Ovary (tissue), 9 donors: Measurements from ENCODE around the gene STRADB. TPM values are rescaled to one million over a fixed set of nuclear protein-coding genes. Genes with fewer than 3 reads are reported as not detected.

Experiments used
- DNase-seq, 5 donors: peaks; one replicate each; pipeline ENCODE4 v3.0.0-alpha.2; 2019 to 2020
- H3K27ac ChIP-seq, 2 donors: fragments of 200-600 bp; one replicate each; pipeline versions ENCODE4 v1.5.1 to v1.8.0; 2019 to 2022
- H3K27me3 ChIP-seq: fragments of 200-600 bp; one replicate; pipeline ENCODE4 v1.8.0; 2022
- H3K36me3 ChIP-seq: fragments of 200-600 bp; sonication (generic); one replicate; pipeline ENCODE4 v1.5.1; 2019
- H3K4me1 ChIP-seq: one replicate; pipeline ENCODE4 v1.8.1; 2013; ENCODE audit warnings: mild to moderate bottlenecking, moderate library complexity; ENCODE audit not compliant: insufficient read depth
- H3K4me3 ChIP-seq: fragments of 200-600 bp; sonication (generic); one replicate; pipeline ENCODE4 v1.5.1; 2017
- H3K9me3 ChIP-seq, 2 donors: fragments of 200-600 bp in 1 of 2; sonication (generic) in 1 of 2; one replicate each; pipeline versions ENCODE4 v1.5.1 to v1.8.1; 2013 to 2019; ENCODE audit warnings: mild to moderate bottlenecking in 1 of 2, moderate library complexity in 1 of 2
- EP300 ChIP-seq: sonication (generic); formaldehyde crosslinking; IDR thresholded peaks from one replicate; pipeline ENCODE4 v1.6.1; 2017; ENCODE audit warnings: antibody characterized with exemption
- POLR2A ChIP-seq: fragments of 450-650 bp; IDR thresholded peaks from one replicate; pipeline ENCODE4 v1.6.1; 2017; ENCODE audit warnings: antibody characterized with exemption, mild to moderate bottlenecking, moderate library complexity
- WGBS, 3 donors: extraction: QIAGEN DNeasy Blood & Tissue Kit in 1 of 3; methylation state at CpG; one replicate each; pipeline versions ENCODE4 v1.1.5 to v1.1.7; 2013 to 2017; 5-methylcytosine and 5-hydroxymethylcytosine counted together
- intact Hi-C, 4 donors: fragments of 100-400 bp; cut with DNase I; formaldehyde crosslinking; loops; one replicate each; pipeline versions ENCODE4 v1.11.0 to v1.15.1; 2022 to 2023
- polyA plus RNA-seq, 2 donors: library from polyadenylated mRNA; stranded (reverse); fragments of 200-250 nt in 1 of 2; fragments of 350-450 nt in 1 of 2; fragmentation: Illumina TruSeq in 1 of 2; extraction: RNeasy Lipid Tissue Mini Kit (QIAGEN cat#74804) in 1 of 2; gene quantifications; one replicate each; pipeline ENCODE4 v1.2.3, GENCODE V29; 2013 to 2014
- total RNA-seq, 7 donors: library from RNA; depleted of rRNA in 2 of 7; stranded (reverse); fragments of >200 nt in 2 of 7; fragmentation: NEBNext Ultra II Directional in 3 of 7; extraction: Animal tissue kit (Norgen Biotek cat#: 25700) in 3 of 7; gene quantifications; one replicate each; pipeline versions ENCODE4 v1.1.0 to v1.2.4, GENCODE V29; 2016 to 2023
- TF ChIP-seq, protein P1 (sequence below), 3 donors: fragments of 450-650 bp in 2 of 3; fragments of 200-600 bp in 1 of 3; IDR thresholded peaks; one replicate each; pipeline versions ENCODE4 v1.5.1 to v1.8.0; 2016 to 2022; ENCODE audit warnings: antibody characterized with exemption in 3 of 3, mild to moderate bottlenecking in 1 of 3
- donor health status: DM: no; HTN: no; CAD: no; lungs with moderate emphysema.
- donor health status: DM: no; HTN: no; CAD: no.
- donor health status: Bipolar disorder and iron deficiency.
- donor health status: DM: yes; HTN: yes; CAD: no.
- donor health status: DM: no; HTN: no; CAD: no.
- donor health status: DM: yes; HTN: yes; CAD: no.

Gene STRADB
- total and polyA plus RNA-seq, 9 donors, result 11.7 to 33.3 (median 16.5) TPM

DNA sequence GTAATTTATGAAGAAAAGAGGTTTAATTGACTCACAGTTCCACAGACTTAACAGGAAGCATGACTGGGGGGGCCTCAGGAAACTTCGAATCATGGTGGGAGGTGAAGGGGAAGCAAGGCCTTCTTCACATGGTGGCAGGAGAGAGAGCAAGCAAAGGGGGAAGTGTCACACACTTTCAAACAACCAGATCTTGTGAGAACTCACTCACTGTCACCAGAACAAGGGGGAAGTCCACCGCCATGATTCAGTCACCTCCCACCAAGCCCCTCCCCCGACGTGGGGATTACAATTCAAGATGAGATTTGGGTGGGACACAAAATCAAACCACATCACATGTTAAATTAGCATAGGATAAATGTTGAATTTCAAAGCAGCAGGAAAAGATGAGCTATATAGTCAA is 56.2 kb downstream of the STRADB start:
- DNase-seq, result no peak
- no peaks in the 10 kb centered on the region for H3K36me3 ChIP-seq
- H3K4me3 ChIP-seq, result no peak overlapping the region
- intact Hi-C loops, result no loop called here
- TF ChIP-seq, protein P1, sequence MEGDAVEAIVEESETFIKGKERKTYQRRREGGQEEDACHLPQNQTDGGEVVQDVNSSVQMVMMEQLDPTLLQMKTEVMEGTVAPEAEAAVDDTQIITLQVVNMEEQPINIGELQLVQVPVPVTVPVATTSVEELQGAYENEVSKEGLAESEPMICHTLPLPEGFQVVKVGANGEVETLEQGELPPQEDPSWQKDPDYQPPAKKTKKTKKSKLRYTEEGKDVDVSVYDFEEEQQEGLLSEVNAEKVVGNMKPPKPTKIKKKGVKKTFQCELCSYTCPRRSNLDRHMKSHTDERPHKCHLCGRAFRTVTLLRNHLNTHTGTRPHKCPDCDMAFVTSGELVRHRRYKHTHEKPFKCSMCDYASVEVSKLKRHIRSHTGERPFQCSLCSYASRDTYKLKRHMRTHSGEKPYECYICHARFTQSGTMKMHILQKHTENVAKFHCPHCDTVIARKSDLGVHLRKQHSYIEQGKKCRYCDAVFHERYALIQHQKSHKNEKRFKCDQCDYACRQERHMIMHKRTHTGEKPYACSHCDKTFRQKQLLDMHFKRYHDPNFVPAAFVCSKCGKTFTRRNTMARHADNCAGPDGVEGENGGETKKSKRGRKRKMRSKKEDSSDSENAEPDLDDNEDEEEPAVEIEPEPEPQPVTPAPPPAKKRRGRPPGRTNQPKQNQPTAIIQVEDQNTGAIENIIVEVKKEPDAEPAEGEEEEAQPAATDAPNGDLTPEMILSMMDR (IDR thresholded peaks at IDR 0.05), result no peak
- TF ChIP-seq EP300, result no peak
- no peak for TF ChIP-seq POLR2A
- H3K27me3 ChIP-seq, result no peaks in the 10 kb centered on the region
- H3K27ac ChIP-seq, result no peak overlapping the region
- no peaks in the 10 kb centered on the region for H3K9me3 ChIP-seq
- 78 to 88% (median 88%) methylated on average over 4 of the region's 4 CpGs for WGBS, 3 donors
- H3K4me1 ChIP-seq, result no peaks in the 10 kb centered on the region

DNA sequence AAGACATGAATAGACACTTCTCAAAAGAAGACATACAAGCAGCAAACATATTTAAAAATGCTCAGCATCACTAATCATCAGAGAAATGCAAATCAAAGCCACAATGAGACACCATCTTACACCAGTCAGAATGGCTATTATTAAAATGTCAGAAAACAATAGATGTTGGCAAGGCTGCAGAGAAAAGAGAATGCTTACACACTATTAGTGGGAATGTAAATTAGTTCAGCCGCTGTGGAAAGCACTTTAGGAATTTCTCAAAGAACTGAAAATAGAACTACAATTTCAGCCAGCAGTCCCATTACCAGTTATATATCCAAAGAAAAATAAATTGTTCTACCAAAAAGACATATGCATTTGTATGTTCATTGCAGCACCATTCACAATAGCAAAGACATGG is 61.7 kb downstream of the STRADB start:
- Histone ChIP-seq H3K36me3 (no peaks in the 10 kb centered on the region), H3K4me3 (no peak overlapping the region), H3K27ac (no peak overlapping the region), H3K9me3 (no peaks in the 10 kb centered on the region), H3K27me3 (no peaks in the 10 kb centered on the region), H3K4me1 (no peaks in the 10 kb centered on the region)
- WGBS, 3 donors, result 9 to 37% (median 16%) methylated on average over 1 of the region's 1 CpG
- intact Hi-C loops, result no loop called here
- TF ChIP-seq EP300 (no peak), POLR2A (no peak)
- TF ChIP-seq, protein P1 (IDR thresholded peaks at IDR 0.05), result no peak
- DNase-seq, result no peak

DNA sequence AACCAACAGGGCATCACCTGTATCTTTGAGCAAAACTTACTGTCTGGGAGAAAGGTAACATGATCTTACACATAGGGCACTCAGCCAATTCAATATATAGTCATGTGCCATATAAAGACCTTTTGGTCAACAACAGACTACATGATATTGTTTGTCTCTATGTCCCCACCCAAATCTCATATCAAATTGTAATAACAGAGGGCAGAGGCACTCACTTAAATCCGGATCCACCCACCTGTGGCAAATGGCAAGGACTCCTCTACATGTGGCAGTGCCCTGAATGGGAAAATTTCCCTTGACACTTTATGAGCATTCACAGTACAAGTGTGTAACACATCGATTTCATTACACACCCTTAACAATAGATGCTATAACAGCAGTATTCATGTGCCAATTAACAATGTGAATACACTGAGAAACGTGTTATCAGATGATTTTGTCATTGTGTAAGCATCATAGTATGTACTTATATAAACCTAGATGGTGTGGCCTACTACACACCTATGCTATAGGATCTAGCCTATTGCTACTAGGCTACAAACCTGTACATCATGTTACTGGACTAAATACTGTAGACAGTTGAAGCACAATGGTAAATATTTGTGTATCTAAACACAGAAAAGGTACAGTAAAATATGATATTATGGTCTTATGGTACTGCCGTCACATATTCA is 64.2 kb downstream of the STRADB start:
- no peak for TF ChIP-seq EP300
- no peak for TF ChIP-seq POLR2A
- TF ChIP-seq, protein P1 (IDR thresholded peaks at IDR 0.05), result no peak
- no peaks in the 10 kb centered on the region for H3K4me1 ChIP-seq
- no peaks in the 10 kb centered on the region for H3K27me3 ChIP-seq
- 79 to 90% (median 83%) methylated on average over 4 of the region's 4 CpGs for WGBS, 3 donors
- intact Hi-C loops, result no loop called here
- DNase-seq, result no peak
- H3K4me3 ChIP-seq, result no peak overlapping the region
- peaks cover 0 to 3% of the 10 kb centered on the region in 2 donors for H3K9me3 ChIP-seq
- no peak overlapping the region for H3K27ac ChIP-seq
- no peaks in the 10 kb centered on the region for H3K36me3 ChIP-seq

DNA sequence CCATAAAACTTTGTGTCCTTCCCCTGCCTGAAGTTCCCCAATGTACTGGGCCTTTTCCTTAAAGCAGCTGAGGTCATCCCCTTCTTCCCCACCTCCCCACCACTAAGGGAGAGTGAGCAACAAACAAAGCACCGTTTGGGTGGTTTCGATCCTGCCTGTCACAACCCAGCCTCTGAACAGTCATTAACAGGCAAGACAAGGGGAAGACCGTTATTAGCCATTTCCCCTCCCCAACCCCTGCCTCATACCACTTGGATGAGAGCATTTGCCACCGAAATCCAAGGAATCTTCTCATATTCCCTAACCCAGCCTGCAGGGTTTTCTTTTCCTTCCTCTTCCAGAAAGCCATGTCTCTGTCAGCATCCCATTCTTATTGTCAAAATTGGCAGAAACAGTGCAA is 65.6 kb downstream of the STRADB start:
- intact Hi-C loops, result no loop called here
- no peak overlapping the region for H3K27ac ChIP-seq
- 57 to 67% (median 64%) methylated on average over 4 of the region's 4 CpGs for WGBS, 3 donors
- H3K4me3 ChIP-seq, result no peak overlapping the region
- TF ChIP-seq, protein P1 (IDR thresholded peaks at IDR 0.05), result no peak
- TF ChIP-seq POLR2A (no peak), EP300 (no peak)
- no peaks in the 10 kb centered on the region for H3K27me3 ChIP-seq
- no peaks in the 10 kb centered on the region for H3K4me1 ChIP-seq
- H3K9me3 ChIP-seq, result peaks cover 0 to 3% of the 10 kb centered on the region in 2 donors
- H3K36me3 ChIP-seq, result no peaks in the 10 kb centered on the region
- DNase-seq, result no peak
